T-helper 9 cell (primary cell): ENCODE results near the gene THSD8.
"Not testable (repeated sequence)": the region's sequence is repeated elsewhere in the genome, so short reads cannot be mapped to it uniquely, and the experiment has no call there.

Experiments
- DNase-seq: peaks from one replicate; pipeline ENCODE4 v3.0.0-alpha.2; 2020

The THSD8 gene

DNA sequence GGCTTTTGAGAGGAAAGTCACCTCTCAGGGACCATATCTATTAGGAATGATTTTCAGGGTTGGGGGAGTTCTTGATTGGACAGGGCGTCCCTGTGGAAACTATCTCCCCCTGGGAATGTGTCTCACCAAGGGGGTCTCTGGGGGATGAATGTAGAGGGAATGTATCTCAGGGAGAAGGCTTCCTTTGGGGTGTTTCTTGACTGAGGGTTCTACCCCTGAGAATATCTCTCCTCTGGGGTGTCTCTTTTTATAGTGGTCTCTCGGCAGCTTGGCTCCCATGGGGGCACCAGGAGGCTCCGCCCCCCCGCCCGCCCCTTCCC, 31.5 kb downstream of the THSD8 start:
- DNase-seq = no peak

DNA sequence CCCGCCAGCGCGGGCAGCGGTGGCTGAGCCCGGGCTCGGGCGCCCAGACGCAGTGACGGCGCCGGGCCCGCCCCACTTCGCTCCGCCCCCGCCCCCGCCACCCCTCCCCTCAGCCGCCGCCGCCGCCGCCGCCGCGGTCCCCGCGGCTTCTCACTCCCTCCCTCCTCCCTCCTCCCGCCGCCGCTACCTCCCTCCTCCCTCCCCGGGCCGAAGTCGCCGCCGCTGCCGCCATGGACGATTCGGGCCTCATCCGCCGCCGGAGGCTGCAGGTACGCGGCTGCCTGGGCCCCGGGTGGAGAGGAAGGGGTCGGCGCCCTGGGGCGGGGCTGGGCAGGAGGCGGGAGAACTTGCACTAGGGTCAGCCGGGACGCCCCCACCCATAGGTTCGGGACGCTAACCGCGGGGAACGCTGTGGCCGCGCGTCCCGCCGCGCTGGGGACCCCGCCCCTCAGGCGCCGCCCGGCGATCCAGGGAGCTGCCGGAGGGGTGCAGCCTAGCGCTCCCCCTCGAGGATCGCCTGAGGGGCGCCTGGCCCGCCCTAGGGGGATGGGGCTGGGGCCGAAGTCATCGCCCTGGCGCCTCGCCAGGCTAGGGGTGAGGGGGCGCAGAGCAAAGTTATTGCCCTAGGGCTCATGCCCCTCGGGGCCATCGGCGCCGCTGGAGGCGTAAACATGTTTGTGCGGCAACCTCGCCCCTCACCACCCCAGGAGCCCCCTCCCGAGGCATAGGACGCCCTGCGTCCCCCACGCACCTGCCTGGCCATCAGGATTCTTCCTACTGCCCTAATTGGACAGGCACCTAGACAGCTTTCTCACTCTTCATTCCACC, 32.1 kb downstream of the THSD8 start:
- peak; percentile 29 for DNase-seq

GRCh38 chr19:12834566-12834943, 32.7 kb downstream of the THSD8 start, which contains the start of gene RTBDN:
TSS of gene RTBDN (minus strand) at chr19:12834579. CDS start at chr19:12829979, 4,600 bp downstream.
- no peak for DNase-seq

DNA sequence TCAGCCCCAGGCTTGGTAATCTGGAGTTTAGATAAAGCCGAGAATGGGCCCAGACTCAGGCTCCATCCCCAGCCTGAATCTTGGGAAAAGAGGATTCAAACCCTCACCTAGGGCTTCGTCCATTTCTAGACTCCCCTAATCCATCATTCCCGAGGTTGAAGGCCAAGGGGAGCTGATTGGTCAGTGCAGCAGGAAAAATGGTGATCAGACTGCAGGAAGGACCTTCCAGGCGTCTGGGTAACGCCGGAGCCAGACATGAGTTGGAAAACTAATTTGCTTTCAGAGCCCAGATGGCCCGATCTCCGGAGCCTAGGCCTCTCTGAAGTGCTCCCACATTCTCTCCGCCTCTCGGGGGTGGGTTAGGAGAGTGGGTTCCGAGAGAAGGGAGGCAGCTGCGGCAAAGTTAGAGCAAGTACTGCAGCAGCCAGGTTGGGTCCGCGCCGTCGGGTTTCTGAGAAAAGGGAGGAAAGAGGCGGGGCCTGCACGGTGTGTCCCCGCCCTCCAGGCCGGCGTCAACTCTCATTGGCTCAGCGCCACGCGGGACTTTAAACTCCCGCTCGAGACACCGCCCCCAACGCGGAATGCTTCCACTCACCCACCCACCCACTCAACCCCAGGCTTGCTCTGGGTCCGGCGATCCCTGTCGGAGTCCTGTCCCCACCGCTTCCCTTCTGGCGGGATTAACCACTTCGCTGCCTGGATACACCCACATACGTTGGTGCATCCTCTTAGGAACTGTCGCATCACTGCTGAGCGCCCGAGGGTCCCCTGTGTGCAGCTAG, 33.3 kb downstream of the THSD8 start:
- DNase-seq = no peak

DNA sequence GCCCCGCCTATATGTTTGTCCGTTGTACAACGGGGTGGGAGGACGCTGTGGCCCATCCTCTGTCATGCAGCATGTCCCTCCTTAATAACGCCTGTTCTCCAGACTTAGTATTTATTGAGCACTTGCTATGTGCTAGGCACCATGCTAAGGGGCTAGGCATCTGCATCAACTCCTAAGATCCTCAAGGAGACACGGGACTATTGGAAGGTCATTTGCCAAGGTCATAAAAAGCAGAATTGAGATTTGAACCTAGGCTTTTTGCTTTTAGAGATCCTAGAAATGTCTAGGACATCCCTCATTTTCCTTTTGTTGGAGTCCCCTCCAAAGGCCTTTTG, 34.6 kb downstream of the THSD8 start:
- DNase-seq = no peak

GRCh38 chr19:12837225-12837624, 35.4 kb downstream of the THSD8 start:
- no peak for DNase-seq

GRCh38 chr19:12838182-12838885, 36.5 kb downstream of the THSD8 start, which contains the start of gene MAST1:
TSS of gene MAST1 (plus strand) at chr19:12838515. CDS start at chr19:12838573, 58 bp downstream.
- peak; percentile 49 for DNase-seq

DNA sequence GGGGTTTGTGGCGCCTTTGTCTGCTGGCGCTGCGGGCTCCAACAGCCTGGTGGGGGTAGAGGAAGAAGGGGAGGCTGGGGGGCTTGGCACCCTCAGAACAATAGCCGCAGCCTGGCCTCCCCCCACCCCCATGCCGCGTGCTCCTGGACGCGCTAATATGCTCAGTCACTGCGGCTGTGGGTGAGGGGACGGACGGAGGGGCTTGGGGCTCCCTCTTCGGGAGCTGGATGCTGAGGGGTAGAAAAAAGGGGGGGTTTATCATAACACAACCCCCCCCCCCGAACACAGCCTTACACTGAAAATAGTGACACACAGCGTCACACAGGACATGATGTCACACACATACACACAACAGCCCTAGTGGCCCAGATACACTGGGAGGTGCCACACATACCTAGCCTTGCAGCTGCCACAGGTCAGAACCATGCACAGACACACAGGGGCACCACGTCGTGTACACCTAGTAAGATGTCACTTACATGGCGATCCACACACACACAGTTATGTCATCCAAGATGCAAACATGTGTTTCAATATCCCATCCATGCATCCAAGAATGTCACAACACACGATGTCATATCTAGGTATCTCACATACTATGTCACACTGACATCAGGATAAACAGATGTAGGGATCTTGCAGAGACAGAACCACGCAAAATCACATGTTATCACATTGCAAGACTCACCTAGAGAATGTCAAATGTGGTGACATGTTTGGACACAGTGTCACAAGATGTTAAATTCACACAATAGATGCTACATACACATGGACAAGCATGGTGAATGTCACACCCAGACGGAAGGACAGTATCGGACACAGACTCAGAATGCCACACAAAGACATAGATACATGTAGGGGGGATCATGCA, 37.3 kb downstream of the THSD8 start:
- DNase-seq = no peak

DNA sequence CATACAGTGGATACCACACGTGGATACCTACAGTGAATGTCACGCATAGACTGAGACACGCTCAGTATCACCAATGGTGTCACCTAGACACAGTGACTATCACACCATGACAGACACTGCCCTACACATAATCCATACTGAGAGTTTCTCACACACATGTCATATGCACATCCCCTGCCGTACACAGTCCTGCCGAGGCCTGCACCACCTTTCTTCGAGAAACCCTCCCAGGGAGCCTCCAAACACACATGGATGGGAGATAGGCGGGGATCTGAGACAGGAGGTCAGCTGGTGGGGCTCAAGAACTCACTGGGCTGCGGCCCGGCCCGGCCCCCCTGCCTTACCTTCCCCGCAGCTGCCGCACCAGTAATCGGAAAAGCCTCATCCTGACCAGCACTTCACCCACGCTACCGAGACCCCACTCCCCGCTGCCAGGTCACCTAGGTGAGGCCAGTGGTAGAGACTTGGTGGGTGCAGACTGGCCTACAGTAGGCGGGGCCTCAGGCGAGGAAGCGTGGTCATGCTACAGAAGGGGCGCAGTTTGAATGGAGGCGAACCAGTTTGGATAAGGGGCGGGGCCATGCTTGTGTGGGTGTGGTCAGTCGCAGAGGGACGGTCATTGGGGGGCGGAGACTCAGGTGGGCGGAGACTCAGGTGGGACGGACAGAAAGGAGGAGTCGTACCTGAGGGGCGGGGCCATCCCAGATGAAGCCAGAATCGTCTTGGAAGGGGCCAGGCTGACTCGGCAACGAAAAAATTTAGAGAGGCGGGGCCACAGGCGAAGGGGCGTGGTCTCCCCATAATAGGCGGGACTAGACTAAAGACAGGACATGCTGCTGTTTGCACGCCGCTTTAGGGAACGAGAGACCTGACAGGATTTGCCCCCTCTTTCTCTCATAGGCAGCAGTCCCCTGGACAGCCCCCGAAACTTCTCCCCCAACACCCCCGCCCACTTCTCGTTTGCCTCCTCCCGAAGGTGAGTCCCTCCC, 38.5 kb downstream of the THSD8 start:
- no peak for DNase-seq

DNA sequence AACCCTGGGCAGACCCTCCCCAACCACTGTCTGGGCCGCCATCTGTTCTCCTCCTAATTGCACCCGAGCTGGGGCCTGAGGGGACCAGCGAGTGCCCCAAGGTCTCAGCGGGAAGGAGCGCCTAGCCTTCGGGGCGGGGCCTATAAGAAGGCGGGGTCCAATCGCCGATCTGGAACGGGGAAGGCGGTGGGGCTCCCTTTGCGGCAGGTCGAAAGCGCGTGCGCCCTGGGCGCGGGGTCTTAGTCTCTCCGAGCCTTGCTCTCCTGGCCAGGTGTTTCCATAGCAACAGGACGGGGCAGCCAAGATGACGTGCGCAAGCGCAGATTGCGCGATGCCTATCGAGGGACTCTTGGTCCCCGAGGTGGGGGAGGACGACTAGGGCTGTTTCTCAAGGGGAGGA, 39.2 kb downstream of the THSD8 start:
- DNase-seq = no peak

DNA sequence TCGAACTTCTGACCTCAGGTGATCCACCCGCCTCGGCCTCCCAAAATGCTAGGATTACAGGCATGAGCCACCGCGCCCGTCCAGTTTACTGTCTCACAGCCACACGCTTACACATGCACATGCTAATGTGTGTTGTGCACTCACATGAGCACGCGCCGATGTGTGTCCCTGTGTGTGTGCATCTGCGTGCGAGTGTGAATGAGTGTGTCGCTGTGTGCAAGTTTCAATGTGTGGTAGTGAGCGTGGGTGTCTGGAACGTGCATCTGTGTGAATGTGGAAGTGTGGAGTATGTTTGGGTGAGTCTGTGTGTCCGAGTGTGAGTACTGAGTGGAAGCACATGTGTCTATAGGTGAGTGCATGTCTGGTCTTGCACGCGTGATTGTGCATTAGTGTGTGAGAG, 40.6 kb downstream of the THSD8 start:
- no peak for DNase-seq

DNA sequence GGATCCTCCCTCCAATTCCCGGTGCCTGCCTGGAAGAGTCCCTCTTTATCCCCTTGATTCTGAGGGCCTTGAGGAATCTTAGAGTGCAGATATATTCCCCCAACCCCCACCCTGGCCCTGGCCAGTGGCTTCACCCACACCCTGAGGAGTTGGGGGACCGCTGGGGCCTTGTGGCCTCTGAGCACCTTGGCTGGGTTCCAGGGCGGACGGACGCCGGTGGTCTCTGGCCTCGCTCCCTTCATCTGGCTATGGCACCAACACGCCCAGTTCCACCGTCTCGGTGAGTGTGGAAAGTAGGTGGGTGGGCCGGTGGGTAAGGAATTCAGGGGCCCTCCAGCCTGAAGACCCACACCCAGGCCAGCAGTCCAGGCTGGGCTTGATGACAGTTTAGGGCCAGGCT, 41.5 kb downstream of the THSD8 start:
- DNase-seq = no peak

DNA sequence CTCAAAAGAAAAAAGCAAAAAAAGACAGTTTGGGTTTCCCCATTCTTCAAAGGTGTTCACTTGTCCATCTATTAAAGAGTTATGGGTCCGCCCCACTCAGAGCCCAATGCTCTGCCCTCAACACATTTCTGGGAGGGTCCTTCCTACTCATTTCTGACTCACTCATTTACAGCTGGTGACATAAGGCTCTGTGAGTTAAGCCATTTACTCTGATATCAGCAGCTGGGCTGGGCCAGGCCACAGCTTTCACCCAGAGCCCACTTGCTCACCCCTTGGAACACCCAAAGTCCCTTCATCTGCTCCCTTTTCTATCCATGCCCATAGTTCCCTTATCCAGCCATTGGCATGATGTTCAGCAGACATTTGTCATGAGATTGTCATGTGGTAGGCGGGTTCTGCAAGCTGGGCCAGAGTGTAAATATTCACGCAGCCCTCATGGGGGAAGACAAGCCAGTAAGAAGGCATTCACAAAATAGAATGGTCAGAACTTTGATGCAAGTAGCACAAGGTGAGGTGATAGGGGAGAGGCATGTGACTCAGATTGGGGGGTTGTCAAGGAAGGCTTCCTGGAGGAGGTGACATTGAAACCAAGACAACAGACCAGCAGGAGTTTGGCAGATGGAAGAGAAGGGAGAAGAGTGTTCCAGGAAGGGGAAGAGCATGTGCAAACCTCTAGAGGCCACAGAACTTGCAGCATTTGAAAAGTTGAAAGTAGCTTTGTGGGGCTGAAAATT, 42.3 kb downstream of the THSD8 start:
- DNase-seq = no peak

- DNase-seq = not testable (repeated sequence)
These were observed 44.7 kb downstream of the THSD8 start for GRCh38 chr19:12846613-12847012.

GRCh38 chr19:12847159-12848139, 45.6 kb downstream of the THSD8 start:
- peak; percentile 85 for DNase-seq
